Activated CD8-positive, alpha-beta T cell treated with anti-CD3 and anti-CD28 coated beads for 36 hours (primary cell): ENCODE results near the gene RHOV. TPM values are rescaled to one million over a fixed set of nuclear protein-coding genes. Genes with fewer than 3 reads are reported as not detected.

ENCODE experiments used
- ATAC-seq: fragments of 200-7000 bp; cut with Tn5 transposase; one replicate; pipeline ENCODE4 v1.10.0; 2021; ENCODE audit warnings: mild to moderate bottlenecking, moderate library complexity
- CTCF ChIA-PET: fragments of 350-600 bp; sonication (Branson Sonifier 250); formaldehyde crosslinking; loops from one replicate; lab custom pipeline; 2021; ENCODE audit warnings: antibody characterized with exemption; lab: Charles Lee
- POLR2A ChIA-PET: fragments of 350-600 bp; sonication (Branson Sonifier 250); formaldehyde crosslinking; loops from one replicate; lab custom pipeline; 2021; ENCODE audit warnings: antibody characterized with exemption; lab: Charles Lee
- DNase-seq: peaks from one replicate; pipeline ENCODE4 v3.0.0-alpha.2; 2020
- H3K27ac Mint-ChIP-seq: one replicate; pipeline ENCODE4 v1.8.0; 2021; ENCODE audit warnings: mild to moderate bottlenecking, mixed read lengths
- H3K27me3 Mint-ChIP-seq: one replicate; pipeline ENCODE4 v1.8.0; 2021; ENCODE audit warnings: mixed read lengths
- H3K36me3 Mint-ChIP-seq: one replicate; pipeline ENCODE4 v1.8.0; 2021; ENCODE audit warnings: low read depth, mixed read lengths
- H3K4me1 Mint-ChIP-seq: one replicate; pipeline ENCODE4 v1.8.0; 2021; ENCODE audit warnings: low read depth, mixed read lengths
- H3K4me3 Mint-ChIP-seq: one replicate; pipeline ENCODE4 v1.8.0; 2021; ENCODE audit warnings: mild to moderate bottlenecking, moderate library complexity, mixed read lengths
- H3K9me3 Mint-ChIP-seq: one replicate; pipeline ENCODE4 v1.8.0; 2021; ENCODE audit warnings: mixed read lengths
- CTCF ChIP-seq: fragments of 200-600 bp; IDR thresholded peaks from one replicate; pipeline ENCODE4 v1.8.0; 2022; ENCODE audit warnings: antibody characterized with exemption, mild to moderate bottlenecking
- intact Hi-C: fragments of 100-400 bp; cut with micrococcal nuclease; formaldehyde crosslinking; loops from one replicate; pipeline ENCODE4 v1.10.0; 2022
- total RNA-seq, 2 experiments: library from RNA; stranded (reverse); gene quantifications; one replicate each; pipeline ENCODE4 v1.2.3, GENCODE V29; 2021

Gene RHOV
- total RNA-seq, result under 1 TPM; 0.40 to 0.41 TPM

GRCh38 chr15:40873694-40874561, at the start of gene RHOV:
Gene RHOV, minus strand, starts transcription at chr15:40874234. Its CDS starts 95 bp downstream, at chr15:40874139.
- intact Hi-C loops, result no loop called here
- Mint-ChIP-seq H3K27ac (no peak within 1 kb of the TSS), H3K27me3 (peaks cover 9% of the 10 kb centered on the region), H3K9me3 (no peaks in the 10 kb centered on the region), H3K4me1 (peaks cover 23% of the 10 kb centered on the region), H3K36me3 (no peaks in the 10 kb centered on the region), H3K4me3 (peak within 1 kb of the TSS; percentile 77)
- CTCF ChIA-PET, result interaction anchor here (0.7 to 2.8 kb wide), 9 partner anchors 11 to 67 kb away, joined by 3 to 22 read pairs (median 4); partner anchors contain the start of genes SPINT1 and VPS18
- TF ChIP-seq CTCF, result peak; percentile 35
- POLR2A ChIA-PET, result interaction anchor here (1.0 to 1.8 kb wide), 2 partner anchors 11 to 105 kb away, joined by 4 to 5 read pairs; no protein-coding TSS in a partner anchor
- ATAC-seq (peak; percentile 79), DNase-seq (peak; percentile 63)

GRCh38 chr15:40923551-40923950, 49.5 kb upstream of the RHOV start:
- ChIA-PET POLR2A (interaction anchor here (1.0 to 1.8 kb wide), 3 partner anchors 16 to 21 kb away, joined by 3 to 6 read pairs (median 3); no protein-coding TSS in a partner anchor), CTCF (interaction anchor here (0.5 to 10.1 kb wide), 7 partner anchors 12 to 99 kb away, joined by 3 to 133 read pairs (median 5); no protein-coding TSS in a partner anchor)
- intact Hi-C loops, result no loop called here
- DNase-seq (no peak), ATAC-seq (no peak)
- no peak overlapping the region for H3K4me3 Mint-ChIP-seq
- peaks cover 23% of the 10 kb centered on the region for H3K4me1 Mint-ChIP-seq
- no peak overlapping the region for H3K27ac Mint-ChIP-seq
- peaks cover 31% of the 10 kb centered on the region for H3K27me3 Mint-ChIP-seq
- no peaks in the 10 kb centered on the region for H3K9me3 Mint-ChIP-seq
- no peak for TF ChIP-seq CTCF
- no peaks in the 10 kb centered on the region for H3K36me3 Mint-ChIP-seq

GRCh38 chr15:40922608-40923005, 48.6 kb upstream of the RHOV start:
- Mint-ChIP-seq H3K36me3 (no peaks in the 10 kb centered on the region), H3K9me3 (no peaks in the 10 kb centered on the region), H3K4me3 (no peak overlapping the region), H3K27me3 (peaks cover 26% of the 10 kb centered on the region), H3K27ac (no peak overlapping the region), H3K4me1 (peaks cover 17% of the 10 kb centered on the region)
- ChIA-PET POLR2A (interaction anchor here (1.2 kb wide), 1 partner anchor 20 kb away, joined by 3 read pairs; no protein-coding TSS in a partner anchor), CTCF (interaction anchor here (1.1 to 10.1 kb wide), 3 partner anchors 17 to 100 kb away, joined by 4 to 133 read pairs (median 5); no protein-coding TSS in a partner anchor)
- intact Hi-C loops, result no loop called here
- TF ChIP-seq CTCF, result no peak
- ATAC-seq, result no peak
- DNase-seq, result no peak

GRCh38 chr15:40921949-40922607, 48.0 kb upstream of the RHOV start:
- POLR2A ChIA-PET, result interaction anchor here (1.2 kb wide), 1 partner anchor 19 kb away, joined by 5 read pairs; no protein-coding TSS in a partner anchor
- Mint-ChIP-seq H3K4me1 (peaks cover 14% of the 10 kb centered on the region), H3K9me3 (no peaks in the 10 kb centered on the region), H3K27me3 (peaks cover 23% of the 10 kb centered on the region), H3K36me3 (no peaks in the 10 kb centered on the region), H3K27ac (no peak overlapping the region), H3K4me3 (no peak overlapping the region)
- CTCF ChIA-PET, result interaction anchor here (1.5 to 10.1 kb wide), 3 partner anchors 16 to 64 kb away, joined by 4 to 133 read pairs (median 5); no protein-coding TSS in a partner anchor
- ATAC-seq (no peak), DNase-seq (no peak)
- no peak for TF ChIP-seq CTCF
- intact Hi-C loops, result no loop called here
